GM11168 (cell line): ENCODE measurements around the gene TNXB.

Experiments used
- in situ Hi-C: fragments of 300-500 bp; cut with MboI; formaldehyde crosslinking; loops from one replicate; pipeline ENCODE4 v1.12.0; 2022; ENCODE audit warnings: low sequenced_read_pairs; ENCODE audit not compliant: unreplicated experiment

The TNXB gene

DNA sequence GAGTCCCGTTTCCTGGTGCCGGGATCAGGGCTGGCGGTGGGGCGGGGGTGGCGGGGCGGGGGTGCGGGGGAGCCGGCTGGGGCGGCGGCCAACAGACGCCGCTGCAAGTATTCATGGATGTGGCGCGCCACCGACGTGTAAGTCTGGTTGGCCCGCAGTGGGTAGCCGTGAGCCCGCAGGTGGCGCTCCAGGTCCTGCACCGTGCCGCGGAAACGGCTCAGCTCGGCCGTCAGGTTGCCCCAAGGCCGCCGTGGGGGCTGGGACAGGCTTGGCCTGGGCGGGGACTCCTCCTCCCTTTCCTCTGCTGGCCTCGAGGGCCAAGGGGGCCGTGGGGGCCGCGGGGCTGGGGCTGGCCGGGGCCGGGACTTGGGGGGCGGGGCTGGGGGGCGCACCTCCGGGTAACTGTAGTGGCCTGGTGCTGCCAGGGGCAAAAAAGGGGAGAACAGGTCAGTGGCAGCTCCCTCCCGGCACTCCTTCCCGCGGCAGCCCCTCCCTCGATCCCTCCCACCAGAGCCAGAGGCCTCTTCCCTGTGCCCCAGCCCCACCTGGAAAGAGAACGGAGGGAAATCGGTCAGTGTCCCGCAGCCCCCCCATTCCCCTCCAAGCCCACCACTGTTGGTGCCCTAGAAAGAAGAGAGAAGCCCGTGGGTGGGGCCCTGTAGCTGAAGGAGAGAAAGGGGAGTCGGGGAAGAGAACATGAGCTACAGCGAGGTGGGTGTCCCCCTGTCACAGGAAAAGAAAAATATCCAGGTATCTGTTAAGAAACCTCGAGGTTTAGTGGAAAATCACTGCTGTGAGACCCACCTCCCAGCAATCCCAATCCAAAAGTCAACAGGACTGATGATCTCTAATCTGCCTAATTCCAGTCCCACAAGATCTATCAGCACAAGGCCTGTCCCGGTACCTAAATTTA is 21.3 kb downstream of the TNXB start:
- in situ Hi-C loops = no loop called here

DNA sequence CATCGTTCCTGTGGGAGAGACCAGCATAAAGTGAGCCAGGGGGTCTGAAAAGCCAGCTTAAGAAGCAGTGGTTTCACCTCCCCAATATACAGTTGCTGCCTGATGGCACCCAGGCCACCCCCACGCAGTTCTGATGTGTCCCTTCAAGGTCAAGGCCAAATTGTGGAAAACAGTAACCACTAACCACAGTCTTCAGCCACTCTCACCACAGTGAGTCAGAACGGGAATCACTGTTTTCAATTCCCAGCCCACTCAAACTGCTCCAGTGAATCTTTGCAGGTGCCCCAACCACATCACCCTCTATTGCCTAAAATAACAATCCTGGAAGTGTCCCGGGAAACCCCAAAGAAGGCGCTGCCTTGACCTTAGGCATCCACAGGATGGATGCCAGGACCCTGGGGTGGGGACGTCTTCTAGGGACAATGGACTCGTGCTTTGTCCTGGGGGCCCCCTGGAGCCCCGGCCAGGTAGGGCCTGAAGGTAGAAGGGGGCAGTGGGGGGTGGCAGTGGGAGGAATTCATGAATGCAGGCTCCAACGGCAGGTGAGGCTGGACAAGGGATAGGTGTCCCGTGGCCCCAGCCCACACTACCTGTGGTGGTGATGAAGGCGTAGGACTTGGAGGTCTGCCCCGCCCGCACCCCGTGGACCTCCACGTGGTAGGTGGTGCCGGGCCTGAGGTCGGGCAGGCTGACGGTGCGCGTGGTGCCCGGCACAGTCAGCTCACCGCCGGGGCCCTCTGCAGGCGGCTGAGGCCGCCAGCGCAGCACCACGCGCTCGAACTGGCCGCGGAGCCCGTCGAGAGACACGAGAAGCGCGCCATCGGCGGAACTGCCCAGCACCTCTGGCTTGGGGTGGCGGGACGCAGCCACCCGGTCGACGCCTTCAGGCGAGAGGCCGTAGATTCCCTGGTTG is 22.2 kb downstream of the TNXB start:
- in situ Hi-C loops = no loop called here

DNA sequence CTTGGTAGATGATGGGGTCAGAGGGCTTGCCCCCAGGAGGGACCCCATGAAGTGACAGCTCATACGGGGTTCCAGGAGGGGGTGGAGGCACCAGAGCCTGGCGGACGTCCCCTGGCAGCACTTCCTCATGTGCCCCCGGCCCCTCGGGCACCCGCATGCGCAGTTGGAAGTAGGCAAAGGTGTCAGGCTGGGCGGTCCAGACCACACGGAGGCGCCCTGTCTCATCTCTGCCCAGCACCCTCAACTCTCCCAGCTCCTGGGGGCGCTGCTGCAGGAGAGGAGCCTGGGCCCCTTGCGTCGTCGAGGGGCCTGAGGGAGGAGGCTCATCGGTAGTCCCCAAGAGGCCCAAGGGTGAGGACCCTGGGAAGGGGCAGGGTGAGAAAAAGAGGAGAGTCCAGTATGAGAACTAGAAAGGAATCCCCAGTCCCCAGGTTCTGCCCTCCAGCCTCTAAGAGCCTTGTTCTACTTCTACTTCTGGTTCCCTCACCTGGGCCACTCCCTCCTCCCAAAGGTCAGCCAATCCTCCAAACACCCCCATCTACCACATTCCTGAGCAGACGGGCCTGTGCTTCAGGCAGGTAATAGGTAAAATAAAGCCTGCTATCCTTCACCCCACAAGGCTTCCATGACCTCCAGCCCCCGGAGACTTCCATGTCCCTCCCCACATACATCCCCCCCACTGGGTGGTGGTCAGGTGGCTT is 23.2 kb downstream of the TNXB start:
- in situ Hi-C loops = no loop called here

DNA sequence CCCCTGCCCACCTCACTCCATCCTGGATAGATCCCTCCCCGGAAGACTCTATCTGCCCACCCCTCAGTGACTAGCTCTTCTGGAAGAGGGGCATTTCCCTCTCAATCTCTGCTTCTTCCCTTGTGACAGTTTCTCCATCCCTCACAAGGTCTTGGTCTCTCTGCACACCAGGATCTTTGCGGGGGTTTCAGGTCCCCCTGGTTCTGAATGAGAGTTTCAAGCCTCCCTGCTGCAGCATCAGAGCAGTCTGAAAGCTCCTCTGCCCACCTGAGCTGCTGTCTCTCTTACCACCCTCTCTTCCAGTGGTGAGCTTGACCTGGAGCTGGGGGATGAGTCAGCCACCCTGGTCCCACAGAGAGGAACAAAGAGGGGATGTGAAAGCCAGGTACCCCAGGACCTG is 24.4 kb downstream of the TNXB start:
- in situ Hi-C loops = no loop called here

DNA sequence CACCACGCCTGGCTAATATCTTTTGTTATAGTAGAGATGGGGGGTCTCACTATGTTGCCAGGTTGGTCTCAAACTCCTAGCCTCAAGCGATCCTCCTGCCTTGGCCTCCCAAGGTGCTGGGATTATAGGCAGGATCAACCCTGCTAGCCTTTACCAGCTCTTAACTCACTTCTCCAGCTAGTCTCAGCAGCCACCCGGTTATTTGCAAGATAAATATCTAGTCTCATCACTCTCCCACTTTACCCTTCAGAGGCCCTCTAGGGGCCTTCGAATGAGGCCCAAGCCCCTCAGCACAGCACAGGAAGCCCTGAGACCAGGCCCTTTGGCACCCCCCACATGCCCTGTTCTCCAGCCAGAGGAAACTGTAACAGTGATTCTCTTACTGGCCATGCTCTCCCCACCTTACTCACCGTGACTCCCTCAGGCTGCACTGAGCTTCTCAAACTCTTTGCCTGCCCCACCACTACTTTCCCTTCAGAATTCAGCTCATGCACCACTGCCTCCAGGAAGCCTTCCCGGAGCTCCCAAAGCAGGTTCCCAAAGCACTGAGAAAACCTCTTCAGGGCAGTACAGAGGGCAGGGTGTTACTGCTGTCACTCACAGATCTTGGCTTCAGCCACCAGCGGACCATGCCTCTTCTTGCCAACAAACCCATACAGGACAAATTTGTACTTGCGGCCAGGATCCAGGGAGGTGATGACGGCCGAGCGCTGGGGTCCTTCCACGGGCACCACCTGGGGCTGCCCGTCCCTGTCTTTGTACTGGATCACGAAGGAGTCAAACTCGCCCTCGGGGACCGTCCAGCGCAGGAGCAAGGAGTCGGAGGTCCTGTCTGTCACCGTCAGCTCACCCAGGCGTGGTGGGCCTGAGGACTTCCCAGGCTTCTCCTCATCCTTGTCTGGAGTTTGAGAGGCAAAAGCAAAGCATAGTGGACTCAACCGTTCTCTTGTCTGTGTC is 25.0 kb downstream of the TNXB start:
- in situ Hi-C loops = no loop called here

DNA sequence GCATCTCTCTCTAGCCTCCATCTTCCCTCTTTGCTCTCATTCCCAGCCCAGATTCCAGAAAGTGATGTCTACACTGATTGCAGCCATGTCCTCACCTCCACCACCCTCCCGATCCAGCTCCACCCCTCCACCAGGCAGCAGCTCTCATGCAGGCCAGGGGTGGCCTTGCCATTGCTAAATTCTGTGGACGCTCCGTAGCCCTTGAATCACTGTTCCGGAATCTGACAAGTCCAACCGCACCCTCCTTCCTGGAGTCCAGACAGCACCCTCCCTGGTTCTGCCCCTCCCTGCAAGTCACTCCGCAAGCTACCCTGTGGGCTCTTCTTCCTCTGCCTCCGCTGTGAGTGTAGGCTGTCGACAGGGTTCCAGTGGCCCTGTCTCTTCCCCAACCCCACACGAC is 26.2 kb downstream of the TNXB start:
- in situ Hi-C loops = no loop called here

DNA sequence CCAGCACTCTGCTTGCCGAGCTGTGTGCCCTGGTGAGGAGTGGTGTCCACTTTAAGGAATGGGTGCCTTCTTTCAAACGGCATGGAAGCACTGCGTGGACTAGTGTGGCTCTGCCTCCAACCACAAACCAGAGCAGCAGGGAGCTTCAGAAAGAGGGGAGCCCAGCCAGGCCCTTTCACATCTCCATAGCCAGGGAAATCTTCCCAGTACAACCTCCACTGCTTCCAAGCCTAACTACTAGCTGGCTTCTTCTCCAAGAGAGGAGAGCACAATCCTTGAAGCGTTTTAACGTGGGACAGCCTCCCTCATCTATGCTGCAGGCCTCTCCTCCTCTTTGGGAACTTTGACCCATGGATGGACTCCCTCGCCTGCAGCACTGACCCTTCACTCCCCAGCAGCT is 26.7 kb downstream of the TNXB start:
- in situ Hi-C loops = no loop called here

DNA sequence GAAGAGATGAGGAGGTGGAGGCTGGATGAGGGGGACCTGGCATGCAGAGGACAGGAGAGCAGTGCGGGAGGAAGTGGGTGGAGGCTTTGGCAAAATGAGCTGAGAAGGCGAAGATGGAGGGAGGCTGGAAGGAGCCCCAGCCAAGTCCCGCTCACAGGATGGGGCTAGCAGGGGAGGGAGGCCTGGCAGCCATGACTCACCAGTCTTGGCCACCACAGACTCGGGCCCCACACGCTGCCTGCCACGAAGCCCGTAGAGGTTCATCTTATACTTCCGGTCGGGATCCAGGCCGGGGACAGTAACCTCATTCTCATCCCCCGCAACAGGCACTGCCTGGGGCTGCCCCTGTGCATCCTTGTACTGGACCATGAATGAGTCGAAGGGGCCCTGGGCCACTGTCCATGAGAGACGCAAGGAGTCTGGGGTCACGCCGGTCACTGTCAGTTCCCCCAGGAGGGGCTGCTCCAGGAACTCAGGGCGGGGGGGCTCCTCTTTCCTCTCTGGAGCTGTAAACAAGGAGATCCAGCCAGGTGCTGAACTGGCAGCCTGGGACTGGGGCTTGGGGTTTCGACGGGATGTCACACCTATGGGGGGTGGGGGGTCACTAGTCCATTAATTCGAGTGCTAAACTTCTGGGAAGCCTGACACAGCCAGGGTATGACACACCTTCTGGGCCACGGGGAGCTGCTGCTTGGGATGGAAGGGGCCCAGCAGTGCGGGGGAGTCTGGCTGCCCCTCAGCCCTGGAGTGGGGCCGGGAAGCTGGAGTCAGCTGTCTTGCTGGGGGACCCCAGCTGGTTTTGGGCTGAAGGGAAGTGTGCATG is 27.8 kb downstream of the TNXB start:
- in situ Hi-C loops = no loop called here

DNA sequence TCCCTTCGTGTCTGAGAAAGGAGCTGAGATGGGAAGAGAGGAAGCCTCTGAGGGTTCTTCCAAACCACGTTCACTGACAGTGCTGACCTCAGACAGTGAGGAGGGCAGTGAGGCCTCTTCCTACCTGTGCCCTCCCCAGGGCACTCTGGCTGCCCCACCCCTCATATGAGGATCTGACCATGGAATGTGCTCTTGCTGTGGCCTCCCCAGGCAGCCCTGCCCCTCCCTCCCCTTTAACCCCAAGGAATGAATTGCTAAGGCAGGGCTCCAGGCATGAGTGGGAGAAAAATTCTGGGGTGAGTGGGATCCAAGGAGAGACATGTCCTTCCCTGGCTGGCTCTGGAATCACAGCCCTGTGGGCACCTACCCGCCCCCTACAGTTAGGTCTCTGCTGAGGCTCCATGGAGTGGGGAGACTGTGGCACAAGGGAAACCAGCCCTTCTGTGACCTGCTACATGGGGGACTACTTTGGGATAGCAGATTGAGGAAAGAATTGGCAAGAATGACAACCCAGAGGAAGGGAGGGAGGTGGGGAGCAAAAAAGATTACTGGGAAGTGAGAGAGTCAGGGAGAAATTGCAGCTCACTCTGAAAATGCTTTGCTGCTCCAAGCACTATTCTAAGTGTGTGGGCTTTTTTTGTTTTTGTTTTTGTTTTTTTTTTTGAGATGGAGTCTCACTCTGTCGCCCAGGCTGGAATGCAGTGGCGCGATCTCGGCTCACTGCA is 29.4 kb downstream of the TNXB start:
- in situ Hi-C loops = no loop called here

DNA sequence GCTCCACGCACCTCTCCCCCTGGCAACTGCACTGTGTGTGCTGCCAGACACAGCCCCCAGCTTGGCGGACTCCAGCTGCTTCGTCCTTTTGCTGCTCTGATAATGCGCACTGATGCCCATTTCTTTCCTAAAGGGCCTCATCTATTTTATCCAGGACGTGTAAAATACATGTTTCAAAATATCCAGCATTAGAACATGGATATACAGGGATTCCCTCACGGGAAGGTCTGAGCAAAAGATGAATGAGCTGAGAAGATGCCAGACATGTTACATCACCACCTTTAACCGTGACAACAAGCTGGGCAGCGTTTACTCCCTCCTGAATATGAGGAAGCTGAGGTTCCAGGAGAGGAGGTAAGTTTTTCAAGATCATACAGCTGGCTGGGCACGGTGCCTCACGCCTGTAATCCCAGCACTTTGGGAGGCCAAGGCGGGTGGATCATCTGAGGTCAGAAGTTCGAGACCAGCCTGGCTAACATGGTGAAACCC is 32.8 kb downstream of the TNXB start:
- in situ Hi-C loops = no loop called here

DNA sequence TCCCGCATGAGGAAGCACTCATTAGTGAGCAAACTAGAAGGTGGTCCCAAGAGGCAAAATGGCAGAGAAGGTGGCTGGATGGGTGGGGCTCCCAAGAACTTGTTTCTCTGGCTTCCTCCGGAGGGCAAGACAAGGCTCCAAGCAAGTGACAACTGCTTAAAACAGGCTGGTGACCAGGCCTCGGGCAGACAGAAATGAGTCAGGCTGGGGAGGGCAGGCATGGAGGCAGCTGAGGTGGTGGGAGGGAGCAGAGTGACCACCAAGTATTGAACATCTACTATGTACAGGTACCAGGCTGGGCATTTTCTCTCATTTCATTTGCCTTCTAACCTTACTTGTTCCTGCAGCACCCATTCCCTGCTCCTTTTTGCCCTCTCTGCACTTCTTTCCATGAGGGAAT is 33.4 kb downstream of the TNXB start:
- in situ Hi-C loops = no loop called here

DNA sequence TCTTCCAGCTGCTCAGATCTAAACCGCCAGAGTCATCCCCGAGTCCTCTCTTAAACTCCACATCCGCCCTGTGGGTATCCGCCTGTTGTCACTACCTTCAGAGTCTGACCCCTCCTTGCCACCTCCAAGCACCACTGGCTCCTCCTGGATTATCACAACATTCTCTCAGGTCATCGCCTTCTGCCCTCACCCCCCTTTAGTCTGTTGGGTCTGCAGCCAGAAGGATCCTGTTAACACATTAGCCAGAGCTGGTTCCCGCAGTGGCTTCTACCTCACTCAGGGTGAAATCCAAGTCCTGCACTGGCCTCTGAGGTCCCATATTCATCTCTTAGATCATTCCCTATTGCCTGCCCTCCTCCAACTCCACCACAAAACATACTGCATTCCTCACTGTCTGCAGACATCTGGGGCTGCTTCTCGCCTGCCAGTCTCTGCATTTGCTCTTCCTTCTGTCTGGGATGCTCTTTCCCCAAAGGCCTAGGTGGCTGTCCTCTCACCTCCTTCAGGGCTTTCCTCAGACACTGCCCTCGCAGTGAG is 34.1 kb downstream of the TNXB start:
- in situ Hi-C loops = loop anchor here (25.0 kb wide), 1 partner anchor 687 kb away; the partner anchor contains the start of gene HLA-DQB2

DNA sequence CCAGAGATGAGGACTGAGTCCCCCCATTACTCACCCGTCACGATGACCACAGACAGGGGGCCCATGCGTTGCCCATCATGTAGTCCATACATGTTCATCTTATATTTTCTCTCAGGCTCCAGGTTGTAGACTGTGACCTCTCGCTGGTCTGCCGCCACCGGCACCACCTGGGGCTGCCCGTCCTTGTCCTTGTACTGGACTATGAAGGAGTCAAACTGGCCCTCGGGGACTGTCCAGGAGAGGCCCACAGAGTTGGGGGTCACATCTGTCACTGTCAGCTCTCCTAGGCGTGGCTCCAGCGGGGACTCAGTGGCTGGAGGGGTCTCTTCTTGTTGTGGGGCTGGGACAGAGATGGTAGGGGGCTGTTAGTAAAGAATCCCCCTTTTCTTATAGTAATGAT is 35.5 kb downstream of the TNXB start:
- in situ Hi-C loops = loop anchor here (25.0 kb wide), 1 partner anchor 689 kb away; the partner anchor contains the start of gene HLA-DQB2

DNA sequence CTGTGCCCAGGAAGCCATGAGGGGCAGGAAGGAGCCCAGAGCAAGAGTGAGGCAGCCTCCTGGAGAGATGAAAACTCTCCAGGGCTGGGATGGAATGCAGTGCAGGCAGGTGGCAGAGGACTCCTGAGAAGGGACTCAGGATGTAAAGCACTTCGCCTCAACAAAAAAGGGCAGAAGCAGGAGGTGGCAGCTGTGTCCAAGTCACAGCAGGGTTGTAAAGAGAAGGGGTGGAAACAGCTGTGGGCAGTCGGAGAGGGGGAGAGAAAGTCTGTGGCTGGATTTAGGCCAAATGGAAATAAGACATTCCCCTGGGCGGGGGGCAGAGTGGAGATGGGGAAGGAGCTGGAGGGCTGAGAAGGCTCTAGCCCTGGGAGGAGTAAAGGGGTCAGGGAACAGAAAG is 36.0 kb downstream of the TNXB start:
- in situ Hi-C loops = loop anchor here (25.0 kb wide), 1 partner anchor 689 kb away; the partner anchor contains the start of gene HLA-DQB2

DNA sequence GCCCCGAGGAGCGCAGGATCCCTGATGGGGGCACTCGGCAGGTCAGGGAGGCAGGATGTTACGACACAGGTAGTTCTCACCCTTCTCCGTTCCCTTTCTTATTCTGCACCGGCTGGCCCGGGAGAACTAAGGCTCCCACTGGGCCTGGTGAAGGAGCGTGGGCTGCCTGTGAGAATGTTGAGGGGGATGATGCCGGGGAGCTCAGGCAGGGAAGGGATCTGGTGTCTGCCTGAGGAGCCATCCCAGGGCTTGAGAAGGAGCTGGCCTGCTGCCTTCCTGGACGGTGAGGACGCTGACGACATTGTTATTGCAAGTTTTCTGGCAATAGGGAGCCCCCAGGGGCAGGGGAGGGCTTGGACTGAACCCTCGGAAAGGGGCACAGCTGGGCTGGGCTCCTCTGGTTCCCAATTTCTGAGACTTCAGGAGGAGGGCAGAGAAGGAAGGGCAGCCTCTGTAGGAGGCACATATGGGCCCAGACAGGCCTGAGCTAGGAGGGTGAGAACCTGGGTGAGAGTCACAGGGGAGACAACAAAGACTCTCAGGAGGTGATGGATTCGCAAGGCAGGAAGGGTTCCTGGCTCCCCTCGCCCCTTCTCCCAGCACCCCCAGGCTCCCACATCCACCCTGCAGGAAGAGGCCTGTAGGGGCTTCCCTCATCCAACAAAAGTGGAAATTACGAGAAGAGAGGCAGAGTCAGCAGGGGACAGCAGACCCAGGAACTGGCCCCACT is 38.2 kb downstream of the TNXB start:
- in situ Hi-C loops = loop anchor here (25.0 kb wide), 1 partner anchor 691 kb away; the partner anchor contains the start of gene HLA-DQB2

DNA sequence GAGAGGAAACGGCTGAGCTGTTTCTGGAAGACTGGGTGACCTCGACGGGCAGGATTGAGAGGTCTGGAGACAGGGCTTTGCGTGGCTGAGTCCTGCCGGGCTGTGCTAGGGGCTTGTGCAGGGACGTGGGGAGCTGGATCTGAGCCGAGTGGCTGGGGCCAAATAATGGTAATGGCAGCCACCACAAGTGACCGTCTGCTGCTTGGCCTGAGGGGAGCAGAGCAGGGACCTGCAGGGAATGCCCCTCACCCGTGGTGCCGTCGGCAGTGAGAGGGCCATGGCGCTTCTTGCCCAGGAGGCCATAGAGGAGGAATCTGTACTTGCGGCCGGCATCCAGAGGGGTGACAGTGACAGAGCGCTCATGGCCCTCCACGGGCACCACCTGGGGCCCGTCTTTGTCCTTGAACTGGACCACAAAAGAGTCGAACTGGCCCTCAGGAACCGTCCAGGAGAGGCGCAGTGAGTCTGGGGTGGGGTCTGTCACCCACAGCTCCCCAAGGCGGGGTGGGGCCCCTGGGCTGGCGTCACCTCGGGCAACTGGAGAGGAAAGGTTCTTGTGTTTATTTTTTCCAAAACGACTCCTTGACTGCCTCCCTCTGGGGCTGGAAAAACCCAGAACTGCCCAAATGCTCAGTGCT is 39.1 kb downstream of the TNXB start:
- in situ Hi-C loops = loop anchor here (25.0 kb wide), 1 partner anchor 692 kb away; the partner anchor contains the start of gene HLA-DQB2
